ENCODE results near the gene RAB11FIP3. TPM values are rescaled to one million over a fixed set of nuclear protein-coding genes. Genes with fewer than 3 reads are reported as not detected.

The RAB11FIP3 gene
- total and polyA plus RNA-seq, 9 of the 15 experiments (the other 6 are each of a cell fraction or from before 2014, with no cell fraction given): 0.46 to 13.1 (median 4.3) TPM

GRCh38 chr16:401468-402348, 23.7 kb upstream of the RAB11FIP3 start, which contains the start of gene DECR2 (continued):
- TF ChIP-seq ZMIZ1 (IDR thresholded peaks at IDR 0.05; ENCODE audit: low read depth in 2 of 2, low read length in 2 of 2) (no peak), ZNF561 (CRISPR knock-in tag; conservative IDR thresholded peaks at IDR 0.05) (0 out of 2 replicates have a peak, but pooled peaks have one; percentile 61), ZBED1 (IDR thresholded peaks at IDR 0.05) (no peak), KLF13 (tag; IDR thresholded peaks at IDR 0.05; ENCODE audit: borderline replicate concordance, low read depth) (0 out of 2 replicates have a peak, but pooled peaks have one; percentile 38), SRF (CRISPR knock-in tag; IDR thresholded peaks at IDR 0.05) (0 out of 4 replicates have a peak, but pooled peaks of 1 of the 2 experiments have one; percentile 22), ZNF717 (CRISPR knock-in tag; IDR thresholded peaks at IDR 0.05) (0 out of 2 replicates have a peak, but pooled peaks have one; percentile 32), ZNF316 (IDR thresholded peaks at IDR 0.05) (peak; percentile 32; the same call in 1 of the 2 replicates), E2F3 (CRISPR knock-in tag; IDR thresholded peaks at IDR 0.05) (0 out of 2 replicates have a peak, but pooled peaks have one; percentile 24), HMGXB4 (CRISPR knock-in tag; IDR thresholded peaks at IDR 0.05) (peak; percentile 59; the same call in 1 of the 2 replicates), L3MBTL2 (IDR thresholded peaks at IDR 0.05) (peak; percentile 78), ZNF407 (IDR thresholded peaks at IDR 0.05; ENCODE audit: low read depth) (no peak)

Data from K562 (cell line).